GM19240 (cell line): Measurements from ENCODE around the gene FCGBP.
A peak's percentile ranks its signal among the peaks of the same experiment; 100 is the strongest.
"Not testable (repeated sequence)": the region's sequence is repeated elsewhere in the genome, so short reads cannot be mapped to it uniquely, and the experiment has no call there.

ENCODE experiments used
- DNase-seq: peaks from one replicate; pipeline ENCODE4 v3.0.0; 2011; ENCODE audit warnings: low spot score; ENCODE audit not compliant: insufficient read length

Gene FCGBP

GRCh38 chr19:39919976-39920375 is 14.5 kb downstream of the FCGBP start:
- DNase-seq, result no peak

DNA sequence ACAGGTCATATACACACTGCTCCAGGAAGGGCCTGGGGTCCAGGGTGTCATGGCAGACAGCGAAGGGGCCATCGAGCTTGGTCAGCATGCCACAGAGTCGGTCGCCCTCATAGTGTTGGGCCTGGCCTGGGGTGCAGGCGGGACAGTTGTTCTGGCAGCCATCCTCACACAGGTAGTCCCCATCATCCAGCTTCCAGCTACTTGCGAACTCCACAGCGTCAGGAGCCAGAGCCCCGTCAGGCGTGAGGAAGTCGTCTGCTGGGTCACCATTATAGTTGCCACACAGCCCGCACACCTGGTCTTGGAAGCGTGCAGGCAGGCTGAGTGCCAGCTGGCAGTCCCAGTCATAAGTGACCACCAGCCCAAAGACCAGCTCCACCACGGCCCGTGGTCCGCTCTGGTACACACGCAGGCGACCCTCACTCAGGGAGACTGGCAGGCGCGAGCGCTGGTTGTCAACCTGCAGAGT is 16.2 kb downstream of the FCGBP start:
- DNase-seq, result no peak

DNA sequence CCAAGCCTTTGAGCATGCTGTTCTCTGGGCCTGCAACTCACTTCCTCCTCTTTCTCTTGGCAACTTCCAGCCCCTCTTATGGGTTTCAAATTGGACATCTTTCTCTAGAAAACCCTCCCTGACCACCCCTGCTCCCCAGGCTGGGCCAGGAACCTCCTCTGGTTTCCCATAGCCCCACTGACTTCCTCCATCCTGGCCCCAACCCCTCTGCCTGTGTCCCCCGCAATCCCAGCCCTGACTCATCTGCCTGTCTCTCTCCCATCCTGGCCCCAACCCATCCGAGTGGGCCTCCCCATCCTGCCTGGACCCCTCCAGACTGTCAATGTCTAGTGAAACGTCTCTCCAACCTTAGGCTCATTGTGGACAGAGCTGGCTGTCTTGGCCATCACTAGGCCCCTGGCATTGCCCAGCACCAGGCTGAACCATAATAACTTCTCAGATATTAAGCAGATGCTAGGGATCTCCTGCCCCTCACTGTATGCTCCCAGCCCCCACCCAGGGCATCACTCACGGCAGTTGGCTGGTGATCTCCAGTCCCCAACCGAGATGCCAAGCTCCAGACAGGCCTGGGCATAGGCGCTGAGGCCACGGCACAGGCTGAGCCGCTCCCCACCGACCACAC is 16.8 kb downstream of the FCGBP start:
- no peak for DNase-seq

DNA sequence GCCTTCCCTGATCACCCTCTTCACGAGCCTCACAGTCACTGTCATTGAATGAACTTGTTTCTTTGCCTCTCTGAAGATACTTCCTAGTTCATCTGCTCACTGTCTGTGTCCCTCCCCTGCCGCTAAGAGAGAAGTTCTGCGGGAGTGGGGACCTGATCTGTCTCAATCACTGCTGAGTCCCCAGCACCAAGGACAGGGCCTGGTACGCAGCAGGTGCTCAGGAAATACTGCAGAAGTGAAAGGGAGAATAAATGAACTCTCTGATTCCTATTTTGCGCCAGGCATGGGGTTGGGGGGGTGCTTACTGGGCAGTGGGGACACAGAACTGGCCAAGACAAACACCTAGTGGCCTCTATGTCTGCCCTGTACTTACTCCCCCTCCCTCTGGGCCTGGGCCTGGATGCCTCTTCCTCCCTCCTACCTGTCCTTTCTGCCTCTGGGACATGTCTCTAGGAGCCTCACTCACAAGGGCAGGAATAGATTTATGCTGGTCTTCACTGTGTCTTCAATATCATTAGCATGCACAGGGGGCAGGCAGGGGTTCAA is 17.5 kb downstream of the FCGBP start:
- no peak for DNase-seq

GRCh38 chr19:39916236-39916635 is 18.2 kb downstream of the FCGBP start:
- no peak for DNase-seq

GRCh38 chr19:39915848-39916215 is 18.6 kb downstream of the FCGBP start:
- no peak for DNase-seq

DNA sequence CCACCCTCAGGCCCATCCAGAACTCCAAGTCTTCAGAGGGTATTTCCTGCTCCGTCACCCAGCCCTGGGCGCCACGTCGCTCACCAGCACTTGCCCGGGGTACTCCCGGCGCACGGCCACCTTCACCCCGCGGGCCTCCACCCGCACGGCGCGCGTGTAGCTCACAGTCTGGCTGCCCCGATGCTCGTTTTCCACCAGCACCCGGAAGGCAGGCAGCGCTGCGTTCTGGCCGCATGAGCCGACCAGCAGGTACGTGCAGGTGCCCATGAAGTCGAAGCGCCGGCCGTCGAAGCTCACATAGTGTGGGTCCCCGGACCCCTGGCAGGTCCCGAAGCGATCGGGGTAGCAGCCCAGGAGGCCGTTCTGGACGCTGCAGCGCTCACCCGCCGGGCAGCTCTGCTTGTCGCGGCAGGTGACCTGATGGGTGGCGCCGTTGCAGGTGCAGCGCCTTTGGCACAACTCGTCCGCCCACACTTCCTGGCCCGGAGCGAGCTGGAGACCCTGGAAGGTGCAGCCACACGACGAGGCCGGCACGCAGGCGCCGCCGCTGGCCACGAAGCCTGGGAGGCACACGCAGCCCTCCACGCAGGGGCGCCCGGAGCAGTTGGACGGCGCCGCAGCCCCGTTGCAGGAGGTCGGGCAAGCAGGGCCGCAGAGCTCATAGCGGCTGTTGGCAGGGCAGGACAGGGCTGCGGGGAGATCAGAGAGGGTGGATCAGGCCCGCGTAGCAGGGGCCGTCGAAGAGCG is 19.2 kb downstream of the FCGBP start:
- no peak for DNase-seq

GRCh38 chr19:39913682-39914333 is 20.6 kb downstream of the FCGBP start:
- DNase-seq, result no peak

DNA sequence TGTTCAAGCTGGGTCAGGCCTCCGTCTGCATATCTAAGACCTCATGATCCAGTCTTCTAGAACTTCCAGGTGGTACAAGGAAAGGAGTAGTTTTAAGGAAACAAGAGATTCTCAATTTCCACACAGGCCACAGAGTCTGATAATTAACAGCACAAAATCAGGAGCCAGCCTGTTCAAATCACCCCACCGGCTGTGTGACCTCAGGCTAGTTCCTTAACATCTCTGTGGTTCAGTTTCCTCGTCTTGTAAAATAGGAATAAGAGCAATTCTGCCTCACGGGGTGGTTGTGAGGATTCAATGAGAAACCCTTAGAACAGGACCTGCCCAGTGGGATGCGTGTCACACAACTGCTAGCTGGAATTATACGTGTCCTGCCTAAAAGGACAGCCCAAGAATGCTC is 25.6 kb downstream of the FCGBP start:
- no peak for DNase-seq

- no peak for DNase-seq
These were observed 27.4 kb downstream of the FCGBP start for GRCh38 chr19:39906820-39907611.

DNA sequence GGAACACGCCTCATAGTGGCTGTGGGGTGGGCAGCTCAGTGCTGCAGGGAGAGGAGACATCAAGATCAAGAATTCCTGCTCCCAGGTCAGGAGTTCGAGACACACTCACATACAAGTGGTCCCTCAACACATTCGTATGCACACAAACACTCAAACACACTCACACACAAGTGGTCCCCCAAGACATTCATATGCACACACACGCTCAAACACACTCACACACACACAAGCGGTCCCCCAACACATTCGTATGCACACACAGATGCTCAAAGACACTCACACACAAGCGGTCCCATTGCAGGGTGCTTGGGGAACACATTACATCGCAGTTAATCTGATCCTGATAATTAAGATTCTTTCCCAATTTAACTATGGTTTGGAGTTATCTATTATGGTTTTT is 28.2 kb downstream of the FCGBP start:
- DNase-seq, result no peak

DNA sequence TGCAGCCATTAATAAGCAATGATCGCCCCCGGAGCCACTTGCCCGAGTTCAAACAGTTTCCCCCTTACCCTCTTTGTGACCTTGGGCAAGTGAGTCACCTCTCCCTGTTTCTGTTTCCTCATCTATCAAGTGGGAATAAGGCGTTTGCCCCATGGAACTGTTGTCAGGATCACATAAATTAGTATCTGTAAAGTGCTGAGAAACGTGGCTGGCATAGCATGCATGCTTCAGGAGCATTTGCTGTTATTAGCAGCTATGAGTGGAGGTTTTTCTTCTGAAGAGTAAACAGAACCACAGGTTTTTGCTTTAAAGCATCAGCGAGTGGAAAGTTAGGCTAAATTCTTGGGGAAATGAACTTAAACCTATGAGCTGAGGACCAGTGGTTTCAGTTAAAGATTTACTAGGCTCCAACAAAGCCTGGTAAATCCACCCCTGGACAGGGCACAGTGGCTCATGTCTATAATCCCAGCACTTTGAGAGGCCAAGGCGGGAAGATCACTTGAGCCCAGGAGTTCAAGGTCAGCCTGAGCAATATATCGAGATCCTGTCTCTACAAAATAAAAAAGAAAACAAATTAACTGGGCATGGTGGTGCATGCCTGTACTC is 30.8 kb downstream of the FCGBP start:
- DNase-seq, result not testable (repeated sequence)

- DNase-seq, result not testable (repeated sequence)
These were observed 32.1 kb downstream of the FCGBP start for GRCh38 chr19:39902326-39902725.

DNA sequence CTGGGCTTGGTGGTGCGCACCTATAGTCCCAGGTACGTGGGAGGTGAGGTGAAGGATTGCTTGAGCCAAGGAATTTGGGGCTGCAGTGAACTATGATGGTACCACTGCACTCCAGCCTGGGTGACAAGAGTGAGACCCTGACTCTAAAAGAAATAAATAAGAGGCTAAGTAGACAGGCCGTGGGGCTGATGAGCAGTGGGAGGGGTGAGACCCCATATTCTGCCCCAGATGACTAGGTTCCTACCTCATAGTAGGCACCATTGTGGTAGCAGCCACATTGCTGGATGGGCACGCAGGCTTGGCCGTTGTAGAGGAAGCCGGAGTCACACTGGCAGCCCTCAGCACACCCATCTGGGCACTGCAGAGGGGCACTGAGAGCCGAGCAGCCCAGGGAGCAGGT is 32.8 kb downstream of the FCGBP start:
- DNase-seq, result not testable (repeated sequence)

DNA sequence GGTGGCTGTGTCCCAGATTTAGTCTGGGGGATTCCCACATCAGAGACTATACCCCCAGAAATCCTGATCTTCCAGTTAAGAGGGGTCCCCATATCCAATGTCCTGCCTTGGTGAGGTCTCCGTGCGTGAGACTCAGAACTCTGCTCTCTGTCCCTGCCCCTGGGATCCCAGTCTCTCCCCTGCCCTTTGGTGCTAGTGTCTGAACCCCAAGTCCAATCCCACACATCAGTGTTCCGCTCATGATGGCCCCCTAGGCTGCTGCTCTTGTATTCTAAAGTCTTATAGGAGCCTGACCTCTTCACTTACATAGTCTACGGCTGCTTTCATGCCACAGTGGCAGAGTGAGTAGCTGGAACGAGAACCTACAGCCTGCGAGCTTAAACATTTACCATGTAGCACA is 35.6 kb downstream of the FCGBP start:
- DNase-seq, result not testable (repeated sequence)

DNA sequence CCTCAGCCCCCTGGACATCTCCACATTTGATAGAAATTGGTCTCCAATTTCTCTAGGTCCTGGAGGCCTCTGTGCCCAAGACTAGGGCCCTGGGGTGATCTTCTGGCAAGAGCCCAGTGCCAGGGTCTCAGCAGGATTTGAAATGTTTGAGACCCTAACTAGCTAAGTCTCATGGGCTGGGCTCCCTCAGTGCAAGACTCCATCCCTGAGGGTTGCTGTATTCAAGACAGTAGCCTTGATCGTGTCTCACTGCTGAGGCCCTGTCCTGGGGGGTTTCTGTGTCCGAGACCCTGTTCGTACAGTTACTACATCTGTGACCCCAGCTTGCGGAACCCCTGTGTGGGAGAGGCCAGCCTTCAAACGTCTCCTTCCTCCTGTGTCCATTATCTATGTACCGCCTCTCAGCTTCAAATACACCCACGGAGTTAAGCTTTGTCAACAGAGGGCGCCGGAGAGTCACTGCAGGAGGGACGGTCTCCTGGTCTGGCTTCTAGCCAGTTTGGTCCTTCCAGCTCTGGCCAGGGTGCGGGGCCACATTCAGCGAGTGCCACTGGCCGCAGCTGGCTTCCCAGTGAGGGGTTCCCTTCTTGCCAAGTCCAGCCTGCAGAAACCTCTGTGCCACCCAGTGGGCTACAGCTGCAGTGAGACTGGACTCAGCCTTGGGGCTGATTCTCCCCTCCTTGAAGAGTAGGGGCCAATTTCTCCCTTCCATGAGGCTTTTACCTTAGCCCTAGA is 36.8 kb downstream of the FCGBP start:
- DNase-seq, result peak; percentile 73

DNA sequence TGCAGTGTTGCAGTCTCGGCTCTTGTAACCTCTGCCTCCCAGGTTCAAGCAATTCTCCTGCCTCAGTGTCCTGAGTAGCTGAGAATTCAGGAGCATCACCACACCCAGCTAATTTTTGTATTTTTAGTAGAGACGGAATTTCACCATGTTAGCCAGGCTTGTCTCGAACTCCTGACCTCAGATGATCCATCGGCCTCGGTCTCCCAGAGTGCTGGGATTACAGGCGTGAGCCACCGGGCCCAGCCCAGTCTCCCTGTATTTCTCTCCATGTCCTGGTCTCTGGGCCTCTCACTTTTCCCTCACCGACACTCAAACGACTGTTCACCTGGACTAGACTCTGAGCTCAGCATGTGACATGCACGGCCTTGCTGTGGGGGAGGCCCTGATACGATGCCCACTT is 39.3 kb downstream of the FCGBP start:
- DNase-seq, result not testable (repeated sequence)

GRCh38 chr19:39894236-39894606 is 40.2 kb downstream of the FCGBP start:
- not testable (repeated sequence) for DNase-seq

DNA sequence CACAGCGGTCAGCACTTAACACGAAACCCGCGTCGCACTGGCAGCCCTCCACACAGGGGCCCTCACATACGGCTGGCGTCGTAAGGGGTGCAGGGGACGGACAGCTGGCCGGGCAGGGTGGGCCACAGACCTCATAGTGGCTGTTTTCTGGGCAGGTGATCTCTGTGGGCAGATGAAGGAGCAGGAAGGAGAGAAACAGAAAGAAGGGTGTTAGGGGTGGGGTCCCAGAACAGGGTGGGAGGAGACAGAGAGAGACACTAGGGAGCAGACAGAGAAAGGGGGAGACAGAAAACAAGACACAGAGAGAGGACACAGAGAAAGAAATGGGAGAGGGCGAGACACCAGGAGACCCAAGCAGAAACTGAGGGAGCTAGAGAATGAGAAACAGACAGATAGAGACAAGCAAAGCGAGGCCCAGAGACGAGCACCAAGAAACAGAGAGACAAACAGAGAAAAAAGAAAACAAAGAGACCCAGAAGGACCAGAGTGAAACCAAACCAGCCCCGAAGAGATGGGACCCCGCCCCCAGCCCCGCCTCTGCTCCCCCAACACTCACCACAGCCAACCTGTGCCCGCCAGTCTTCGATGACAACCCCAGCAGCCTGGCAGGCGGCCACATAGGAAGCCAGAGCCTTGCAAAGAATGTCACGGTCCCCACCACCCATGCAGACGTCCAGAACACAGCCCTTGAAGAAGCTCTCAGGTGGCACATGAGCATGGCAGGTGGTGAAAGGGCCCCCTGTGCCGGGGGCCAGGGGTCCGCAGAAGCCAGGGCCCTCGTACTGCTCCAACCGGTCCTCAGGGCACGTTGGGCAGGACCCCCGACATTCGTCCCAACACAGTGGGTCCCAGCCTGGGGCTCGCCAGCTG is 40.8 kb downstream of the FCGBP start:
- DNase-seq, result not testable (repeated sequence)
